ENCODE measurements around the gene DAPK1.

The DAPK1 gene

DNA sequence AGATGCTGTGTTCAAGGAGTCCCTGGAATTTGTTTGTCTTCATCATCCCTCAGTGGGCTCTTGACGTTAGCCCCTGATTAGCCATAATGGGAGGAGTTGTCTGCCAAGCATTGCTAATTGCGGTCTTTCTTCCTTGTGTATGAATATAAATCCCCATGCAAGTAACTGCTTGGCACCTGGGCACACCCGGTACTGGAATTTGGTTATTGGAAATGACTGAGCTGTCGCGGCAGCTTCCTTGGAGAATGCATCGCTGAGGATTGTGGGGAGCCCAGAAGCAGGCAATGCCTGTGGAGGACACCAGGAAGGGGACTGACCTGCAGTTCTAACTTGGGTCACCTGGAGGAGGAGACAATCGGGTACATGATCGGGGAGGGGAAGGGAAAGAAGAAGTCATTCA lies 174.9 kb downstream of the DAPK1 start:
- no peak for DNase-seq
- H3K9ac ChIP-seq (ENCODE audit: low read length) = no peak overlapping the region
- H4K8ac ChIP-seq (ENCODE audit: low read depth, low read length) = no peak overlapping the region
- no peak overlapping the region for H3K4me3 ChIP-seq (ENCODE audit: low read depth, low read length)
- no peak overlapping the region for H2BK12ac ChIP-seq (ENCODE audit: low read length)
- H2BK5ac ChIP-seq (ENCODE audit: low read depth, low read length, poor library complexity) = no peak overlapping the region
- no peak overlapping the region for H3K4me2 ChIP-seq (ENCODE audit: low read length)
- H2BK120ac ChIP-seq (ENCODE audit: insufficient read depth, low read length, poor library complexity) = no peak overlapping the region
- no peak overlapping the region for H4K12ac ChIP-seq (ENCODE audit: low read depth, low read length)
- no CpG with 5 or more reads among the region's 8 CpGs for WGBS (ENCODE audit: extremely low coverage, insufficient coverage, insufficient read length)
- H3K18ac ChIP-seq (ENCODE audit: low read length) = no peak overlapping the region
- no peak overlapping the region for H3K14ac ChIP-seq (ENCODE audit: low read length)
- no peak overlapping the region for H2AFZ ChIP-seq (ENCODE audit: insufficient read depth, low read length, poor library complexity)
- no peak overlapping the region for H3K23ac ChIP-seq (ENCODE audit: low read length)
- peaks cover 4 to 5% of the 10 kb centered on the region in 2 experiments for H3K4me1 ChIP-seq (ENCODE audit: control insufficient read depth in 1 of 2, insufficient read depth in 2 of 2, low read length in 2 of 2)
- H3K27me3 ChIP-seq (ENCODE audit: insufficient read depth, low read length) = no peaks in the 10 kb centered on the region
- no peaks in the 10 kb centered on the region for H3K9me3 ChIP-seq (ENCODE audit: insufficient read depth, low read depth, low read length)
- no peak overlapping the region for H4K91ac ChIP-seq (ENCODE audit: low read depth, low read length)
- peaks cover 10 to 11% of the 10 kb centered on the region in 2 experiments for H3K36me3 ChIP-seq (ENCODE audit: control insufficient read depth in 1 of 2, insufficient read depth in 2 of 2, low read length in 2 of 2)
- no peaks in the 10 kb centered on the region for H3K79me2 ChIP-seq (ENCODE audit: control insufficient read depth, insufficient read depth, low read length, poor library complexity)
- no peak overlapping the region for H3K27ac ChIP-seq (ENCODE audit: low read depth, low read length)
- no peaks in the 10 kb centered on the region for H3K79me1 ChIP-seq (ENCODE audit: low read length)
- H2AK5ac ChIP-seq (ENCODE audit: low read length) = no peak overlapping the region
- no peak overlapping the region for H3K4ac ChIP-seq (ENCODE audit: low read depth, low read length)

DNA sequence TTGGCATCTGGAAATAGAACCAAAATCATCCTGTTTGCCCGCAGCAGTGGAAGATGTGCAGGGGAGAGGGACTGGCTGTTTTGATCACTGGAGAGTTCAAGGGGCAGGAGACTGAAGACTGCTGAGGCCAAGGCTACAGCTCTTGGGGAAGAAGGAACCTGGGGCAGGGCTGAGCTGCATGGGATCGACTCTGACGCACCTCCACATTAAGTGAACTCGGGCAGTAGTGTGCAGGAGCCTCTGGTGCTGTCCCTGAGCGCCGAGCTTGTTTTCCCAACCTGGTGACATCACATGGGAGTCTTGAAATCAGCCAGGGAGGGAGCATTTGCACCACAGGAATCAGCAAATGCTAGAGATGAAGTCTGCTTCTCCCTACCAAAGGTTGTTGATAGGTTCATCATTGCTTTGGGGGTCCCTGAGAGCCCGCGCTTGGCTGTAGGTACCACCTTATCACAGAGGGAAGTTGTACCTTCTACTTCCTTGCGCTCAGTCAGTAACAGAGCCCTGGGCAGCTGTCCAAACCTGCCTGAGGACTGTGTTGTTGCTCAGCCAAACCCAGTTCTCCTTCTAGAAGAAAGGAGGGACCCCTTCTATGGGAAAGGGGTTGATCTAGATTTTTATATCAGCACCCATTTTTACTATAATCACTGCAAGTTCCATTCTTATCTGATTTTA lies 175.9 kb downstream of the DAPK1 start:
- WGBS (ENCODE audit: extremely low coverage, insufficient coverage, insufficient read length) = no CpG with 5 or more reads among the region's 9 CpGs

DNA sequence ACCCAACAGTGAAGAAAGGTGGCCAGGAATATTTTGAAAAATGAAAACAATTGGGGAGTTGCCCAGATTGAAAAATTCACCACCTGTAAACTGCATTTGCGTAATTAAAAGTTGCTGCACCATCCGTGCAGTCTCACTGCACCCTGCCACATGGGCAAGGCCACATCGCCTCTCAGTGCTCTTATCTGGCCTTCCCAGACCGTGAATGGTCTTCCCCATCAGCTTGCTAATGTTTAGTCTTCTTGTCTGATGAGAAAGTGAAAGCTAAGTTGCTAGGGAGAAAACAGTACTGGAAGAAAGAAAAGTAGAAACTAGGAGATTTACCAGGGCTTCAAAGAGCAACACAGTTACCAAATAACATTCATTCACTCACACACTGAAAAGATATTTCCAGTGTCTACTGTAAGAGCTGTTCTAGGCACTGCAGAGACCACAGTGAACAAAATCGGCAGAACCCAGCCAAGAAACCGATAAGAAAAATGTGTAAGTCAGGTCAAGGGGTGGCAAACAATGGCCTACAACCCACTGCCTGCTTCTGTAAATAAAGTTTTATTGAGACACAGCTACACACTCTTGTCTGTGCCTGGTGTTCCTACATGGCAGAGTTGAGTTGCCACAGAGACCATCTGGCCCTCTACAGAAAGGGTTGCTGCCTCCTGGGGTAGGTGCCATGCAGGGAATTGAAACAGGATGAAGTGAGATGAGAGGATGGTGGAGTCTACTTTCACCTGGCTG lies 177.1 kb downstream of the DAPK1 start:
- H3K9me3 ChIP-seq (ENCODE audit: insufficient read depth, low read depth, low read length) = no peaks in the 10 kb centered on the region
- H3K4me1 ChIP-seq (ENCODE audit: control insufficient read depth in 1 of 2, insufficient read depth in 2 of 2, low read length in 2 of 2) = peaks cover 4 to 5% of the 10 kb centered on the region in 2 experiments
- H3K79me2 ChIP-seq (ENCODE audit: control insufficient read depth, insufficient read depth, low read length, poor library complexity) = no peaks in the 10 kb centered on the region
- H3K23ac ChIP-seq (ENCODE audit: low read length) = no peak overlapping the region
- no peak overlapping the region for H4K8ac ChIP-seq (ENCODE audit: low read depth, low read length)
- no peak overlapping the region for H4K12ac ChIP-seq (ENCODE audit: low read depth, low read length)
- peaks cover 7% of the 10 kb centered on the region in 2 experiments for H3K36me3 ChIP-seq (ENCODE audit: control insufficient read depth in 1 of 2, insufficient read depth in 2 of 2, low read length in 2 of 2)
- H3K4me3 ChIP-seq (ENCODE audit: low read depth, low read length) = no peak overlapping the region
- H3K9ac ChIP-seq (ENCODE audit: low read length) = no peak overlapping the region
- H3K4me2 ChIP-seq (ENCODE audit: low read length) = no peak overlapping the region
- no peaks in the 10 kb centered on the region for H3K79me1 ChIP-seq (ENCODE audit: low read length)
- H2BK120ac ChIP-seq (ENCODE audit: insufficient read depth, low read length, poor library complexity) = no peak overlapping the region
- no peak for DNase-seq
- H4K91ac ChIP-seq (ENCODE audit: low read depth, low read length) = no peak overlapping the region
- no CpG with 5 or more reads among the region's 6 CpGs for WGBS (ENCODE audit: extremely low coverage, insufficient coverage, insufficient read length)
- no peak overlapping the region for H2BK12ac ChIP-seq (ENCODE audit: low read length)
- no peak overlapping the region for H3K14ac ChIP-seq (ENCODE audit: low read length)
- H2AFZ ChIP-seq (ENCODE audit: insufficient read depth, low read length, poor library complexity) = no peak overlapping the region
- no peak overlapping the region for H3K18ac ChIP-seq (ENCODE audit: low read length)
- no peaks in the 10 kb centered on the region for H3K27me3 ChIP-seq (ENCODE audit: insufficient read depth, low read length)
- no peak overlapping the region for H2AK5ac ChIP-seq (ENCODE audit: low read length)
- H3K4ac ChIP-seq (ENCODE audit: low read depth, low read length) = no peak overlapping the region
- H3K27ac ChIP-seq (ENCODE audit: low read depth, low read length) = no peak overlapping the region
- no peak overlapping the region for H2BK5ac ChIP-seq (ENCODE audit: low read depth, low read length, poor library complexity)

More for the DNA sequence above, 175.9 kb downstream of the DAPK1 start:
- no peak overlapping the region for H4K91ac ChIP-seq (ENCODE audit: low read depth, low read length)
- no peak overlapping the region for H3K4ac ChIP-seq (ENCODE audit: low read depth, low read length)
- H4K8ac ChIP-seq (ENCODE audit: low read depth, low read length) = no peak overlapping the region
- H3K4me2 ChIP-seq (ENCODE audit: low read length) = no peak overlapping the region
- H3K36me3 ChIP-seq (ENCODE audit: control insufficient read depth in 1 of 2, insufficient read depth in 2 of 2, low read length in 2 of 2) = peaks cover 7% of the 10 kb centered on the region in 2 experiments
- no peak overlapping the region for H3K9ac ChIP-seq (ENCODE audit: low read length)
- no peak overlapping the region for H2AK5ac ChIP-seq (ENCODE audit: low read length)
- no peaks in the 10 kb centered on the region for H3K27me3 ChIP-seq (ENCODE audit: insufficient read depth, low read length)
- no peak overlapping the region for H4K12ac ChIP-seq (ENCODE audit: low read depth, low read length)
- no peak overlapping the region for H3K14ac ChIP-seq (ENCODE audit: low read length)
- H2BK12ac ChIP-seq (ENCODE audit: low read length) = no peak overlapping the region
- no peak overlapping the region for H3K27ac ChIP-seq (ENCODE audit: low read depth, low read length)
- H3K4me3 ChIP-seq (ENCODE audit: low read depth, low read length) = no peak overlapping the region
- DNase-seq = no peak
- H2AFZ ChIP-seq (ENCODE audit: insufficient read depth, low read length, poor library complexity) = no peak overlapping the region
- H3K23ac ChIP-seq (ENCODE audit: low read length) = no peak overlapping the region
- H3K9me3 ChIP-seq (ENCODE audit: insufficient read depth, low read depth, low read length) = no peaks in the 10 kb centered on the region
- peaks cover 4 to 5% of the 10 kb centered on the region in 2 experiments for H3K4me1 ChIP-seq (ENCODE audit: control insufficient read depth in 1 of 2, insufficient read depth in 2 of 2, low read length in 2 of 2)
- H3K18ac ChIP-seq (ENCODE audit: low read length) = no peak overlapping the region
- H3K79me2 ChIP-seq (ENCODE audit: control insufficient read depth, insufficient read depth, low read length, poor library complexity) = no peaks in the 10 kb centered on the region
- H2BK120ac ChIP-seq (ENCODE audit: insufficient read depth, low read length, poor library complexity) = no peak overlapping the region
- H3K79me1 ChIP-seq (ENCODE audit: low read length) = no peaks in the 10 kb centered on the region
- no peak overlapping the region for H2BK5ac ChIP-seq (ENCODE audit: low read depth, low read length, poor library complexity)

DNA sequence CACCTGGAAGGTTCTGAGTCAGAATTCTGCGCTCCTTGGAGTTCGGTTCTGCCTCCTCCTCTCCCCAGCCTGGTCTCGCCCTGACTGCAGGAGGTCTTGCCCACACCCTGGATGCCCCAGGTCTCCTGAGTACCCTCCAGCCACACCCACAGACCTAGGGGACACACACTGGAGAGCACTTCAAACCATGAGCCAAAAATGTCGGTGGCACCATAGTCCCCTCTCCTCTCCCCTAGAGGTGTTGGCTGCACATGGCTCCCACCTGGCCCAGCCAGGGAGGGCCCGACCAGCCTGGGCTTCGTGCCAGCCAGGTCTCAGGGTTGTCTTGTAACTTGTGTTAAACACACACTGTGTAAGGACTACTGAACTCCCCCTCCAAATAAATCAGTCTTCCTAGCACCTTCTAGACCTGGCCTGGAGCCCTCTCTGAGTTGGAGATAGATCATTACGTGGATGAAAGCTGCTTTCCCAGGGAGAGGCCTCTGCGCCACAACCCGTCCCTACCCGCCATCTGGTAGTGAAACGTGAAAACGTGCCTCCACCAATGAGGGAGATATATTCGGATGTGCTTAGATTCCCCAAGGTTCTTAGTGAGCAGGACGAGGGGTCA lies 178.3 kb downstream of the DAPK1 start:
- H4K8ac ChIP-seq (ENCODE audit: low read depth, low read length) = no peak overlapping the region
- no peak overlapping the region for H3K9ac ChIP-seq (ENCODE audit: low read length)
- no peak overlapping the region for H2BK12ac ChIP-seq (ENCODE audit: low read length)
- no CpG with 5 or more reads among the region's 14 CpGs for WGBS (ENCODE audit: extremely low coverage, insufficient coverage, insufficient read length)
- no peaks in the 10 kb centered on the region for H3K9me3 ChIP-seq (ENCODE audit: insufficient read depth, low read depth, low read length)
- H2AFZ ChIP-seq (ENCODE audit: insufficient read depth, low read length, poor library complexity) = no peak overlapping the region
- H3K4me1 ChIP-seq (ENCODE audit: control insufficient read depth in 1 of 2, insufficient read depth in 2 of 2, low read length in 2 of 2) = peaks cover 4 to 5% of the 10 kb centered on the region in 2 experiments
- peaks cover 1 to 3% of the 10 kb centered on the region in 2 experiments for H3K36me3 ChIP-seq (ENCODE audit: control insufficient read depth in 1 of 2, insufficient read depth in 2 of 2, low read length in 2 of 2)
- H3K4me2 ChIP-seq (ENCODE audit: low read length) = no peak overlapping the region
- no peak overlapping the region for H2BK120ac ChIP-seq (ENCODE audit: insufficient read depth, low read length, poor library complexity)
- H3K23ac ChIP-seq (ENCODE audit: low read length) = no peak overlapping the region
- no peak overlapping the region for H2AK5ac ChIP-seq (ENCODE audit: low read length)
- no peak overlapping the region for H2BK5ac ChIP-seq (ENCODE audit: low read depth, low read length, poor library complexity)
- no peak overlapping the region for H3K4me3 ChIP-seq (ENCODE audit: low read depth, low read length)
- H3K18ac ChIP-seq (ENCODE audit: low read length) = no peak overlapping the region
- H3K79me1 ChIP-seq (ENCODE audit: low read length) = no peaks in the 10 kb centered on the region
- H3K4ac ChIP-seq (ENCODE audit: low read depth, low read length) = no peak overlapping the region
- H4K91ac ChIP-seq (ENCODE audit: low read depth, low read length) = no peak overlapping the region
- H3K27ac ChIP-seq (ENCODE audit: low read depth, low read length) = no peak overlapping the region
- H3K27me3 ChIP-seq (ENCODE audit: insufficient read depth, low read length) = no peaks in the 10 kb centered on the region
- DNase-seq = no peak
- H3K79me2 ChIP-seq (ENCODE audit: control insufficient read depth, insufficient read depth, low read length, poor library complexity) = no peaks in the 10 kb centered on the region
- H4K12ac ChIP-seq (ENCODE audit: low read depth, low read length) = no peak overlapping the region
- no peak overlapping the region for H3K14ac ChIP-seq (ENCODE audit: low read length)

All from trophoblast cell (in vitro differentiated cells and primary cell).